22Rv1 (cell line): ENCODE measurements around the gene HNRNPL.

Experiments
- CTCF ChIP-seq: fragments of 450-650 bp; IDR thresholded peaks from 2 replicates; pipeline ENCODE4 v1.5.1; 2017; ENCODE audit warnings: mild to moderate bottlenecking
- ZFX ChIP-seq: fragments of 450-650 bp; IDR thresholded peaks from 2 replicates; pipeline ENCODE4 v1.6.1; 2017; ENCODE audit warnings: antibody characterized with exemption, borderline replicate concordance

DNA sequence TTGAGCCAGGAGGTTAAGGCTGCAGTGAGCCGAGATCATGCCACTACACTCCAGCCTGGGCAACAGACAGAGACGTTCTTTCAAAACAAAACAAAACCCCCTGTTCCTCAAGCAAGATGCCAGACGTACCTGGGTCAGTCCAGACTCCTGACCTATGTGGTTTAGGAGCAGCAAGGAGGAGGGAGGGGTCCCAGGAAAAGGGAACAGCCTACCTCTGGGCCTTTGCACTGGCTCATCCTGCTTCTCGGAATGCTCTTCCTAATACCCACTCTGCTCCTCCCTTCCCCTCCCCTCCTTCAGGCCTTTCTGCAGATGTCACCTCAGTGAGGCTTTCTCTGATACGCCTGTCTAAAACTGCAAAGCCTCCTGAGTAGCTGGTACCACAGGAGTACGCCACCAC, 18.8 kb upstream of the HNRNPL start:
- TF ChIP-seq CTCF: no peak
- no peak for TF ChIP-seq ZFX
